ENCODE data around the gene TUFM. TPM values are rescaled to one million over a fixed set of nuclear protein-coding genes. Genes with fewer than 3 reads are reported as not detected.
"Not testable (repeated sequence)": the region's sequence is repeated elsewhere in the genome, so short reads cannot be mapped to it uniquely, and the experiment has no call there.

TUFM gene
- total RNA-seq, 1 donor from 2014 or later = 91.1 TPM

- Mint-ChIP-seq H3K4me3 (ENCODE audit: unreplicated experiment) (no peak overlapping the region), H3K36me3 (ENCODE audit: low read depth) (peaks cover 4% of the 10 kb centered on the region), H3K27me3 (ENCODE audit: low read depth) (no peaks in the 10 kb centered on the region), H3K27ac (ENCODE audit: unreplicated experiment) (peak overlapping the region; percentile 41), H3K9me3 (ENCODE audit: low read depth) (no peaks in the 10 kb centered on the region), H3K4me1 (ENCODE audit: low read depth) (peaks cover 17% of the 10 kb centered on the region)
- DNase-seq (ENCODE audit: low spot score) = no peak
- no peak for TF ChIP-seq CTCF (IDR thresholded peaks at IDR 0.05)
These were observed 26.1 kb downstream of the TUFM start for GRCh38 chr16:28820016-28820415.

GRCh38 chr16:28807445-28808120 is 38.6 kb downstream of the TUFM start:
- not testable (repeated sequence) for H3K36me3 Mint-ChIP-seq (ENCODE audit: low read depth); H3K27ac Mint-ChIP-seq (ENCODE audit: unreplicated experiment); H3K4me1 Mint-ChIP-seq (ENCODE audit: low read depth); H3K27me3 Mint-ChIP-seq (ENCODE audit: low read depth); H3K4me3 Mint-ChIP-seq (ENCODE audit: unreplicated experiment); H3K9me3 Mint-ChIP-seq (ENCODE audit: low read depth); DNase-seq (ENCODE audit: low spot score)

GRCh38 chr16:28802235-28803019 is 43.7 kb downstream of the TUFM start:
- H3K27ac Mint-ChIP-seq (ENCODE audit: unreplicated experiment); DNase-seq (ENCODE audit: low spot score); H3K4me1 Mint-ChIP-seq (ENCODE audit: low read depth); H3K27me3 Mint-ChIP-seq (ENCODE audit: low read depth); H3K9me3 Mint-ChIP-seq (ENCODE audit: low read depth); H3K36me3 Mint-ChIP-seq (ENCODE audit: low read depth): not testable (repeated sequence)
- peak overlapping the region; percentile 64 for H3K4me3 Mint-ChIP-seq (ENCODE audit: unreplicated experiment)
- TF ChIP-seq CTCF (IDR thresholded peaks at IDR 0.05) = peak; percentile 75

Small RNA genes within 50 kb of the gene (microRNA-seq; reads per million reads assigned to microRNA genes)
- not detected for gene MIR4721 (ENCODE audit: borderline number of aligned reads)

Other genes starting within 250 kb of the TUFM start
- gene SULT1A2, start 249.3 kb downstream of the TUFM start, total RNA-seq = not detected in 3 replicates
- gene SULT1A1, start 236.3 kb downstream of the TUFM start, total RNA-seq = 1.1 to 4.9 TPM (median 2.2 TPM) in 3 replicates
- gene NPIPB8, start 208.3 kb downstream of the TUFM start, total RNA-seq = 0.49 to 1.4 TPM in 2 of 3 replicates, not detected in the other
- gene EIF3C, start 134.9 kb downstream of the TUFM start, total RNA-seq = 605 to 734 TPM (median 729 TPM) in 3 replicates
- 1.1 to 3.2 TPM (median 2.9 TPM) in 3 replicates for gene NPIPB9, start 94.6 kb downstream of the TUFM start, total RNA-seq
- gene ATXN2L, start 23.3 kb downstream of the TUFM start, total RNA-seq = 152 to 186 TPM (median 185 TPM) in 3 replicates
- 36.4 to 48.1 TPM (median 38.1 TPM) in 3 replicates for gene SH2B1, start 17.5 kb upstream of the TUFM start, total RNA-seq
- gene ATP2A1, start 32.1 kb upstream of the TUFM start, total RNA-seq = 0.31 to 1.8 TPM (median 0.42 TPM) in 3 replicates
- 20.1 to 24.6 TPM (median 22.4 TPM) in 3 replicates for gene RABEP2, start 78.9 kb upstream of the TUFM start, total RNA-seq
- gene CD19, start 85.6 kb upstream of the TUFM start, total RNA-seq = not detected in 3 replicates
- 23.0 to 24.3 TPM (median 23.8 TPM) in 3 replicates for gene NFATC2IP, start 104.6 kb upstream of the TUFM start, total RNA-seq
- gene SPNS1, start 128.4 kb upstream of the TUFM start, total RNA-seq = 60.8 to 73.4 TPM (median 71.1 TPM) in 3 replicates
- gene LAT, start 138.7 kb upstream of the TUFM start, total RNA-seq = 10.2 to 13.6 TPM (median 11.7 TPM) in 3 replicates